ENCODE data around the gene LETM1. TPM values are rescaled to one million over a fixed set of nuclear protein-coding genes. Genes with fewer than 3 reads are reported as not detected.

Gene LETM1
- total RNA-seq, 1 experiment from 2014 or later, result 86.3 TPM

DNA sequence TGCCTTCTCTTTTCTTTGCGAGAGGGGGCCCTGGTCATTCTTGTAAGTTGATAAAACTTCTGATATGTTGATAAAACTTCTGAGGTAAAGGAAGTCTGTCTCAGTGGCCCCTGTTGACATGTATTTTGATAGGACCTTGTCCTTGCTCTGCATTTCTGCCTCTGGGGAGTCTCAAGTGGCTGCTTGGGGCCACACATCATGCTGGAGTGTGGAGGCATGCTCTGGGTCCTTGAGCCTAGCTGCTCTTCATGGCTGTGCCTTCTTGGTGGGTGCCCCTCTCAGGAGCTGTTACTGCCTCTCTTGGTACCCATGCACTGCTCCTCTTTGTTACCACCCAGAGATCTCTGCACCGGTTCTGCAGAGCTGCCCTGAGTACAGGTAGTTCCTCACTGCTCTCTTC is 29.5 kb upstream of the LETM1 start:
- H3K27me3 ChIP-seq (ENCODE audit: low read length), result no peaks in the 10 kb centered on the region
- H3K4me2 ChIP-seq (ENCODE audit: low read length), result no peak overlapping the region
- TF ChIP-seq EZH2phosphoT487 (IDR thresholded peaks at IDR 0.05; ENCODE audit: borderline replicate concordance, low read length) (no peak), EZH2 (IDR thresholded peaks at IDR 0.05; ENCODE audit: low read length, unreplicated experiment) (no peak)
- TF ChIP-seq, protein P1, sequence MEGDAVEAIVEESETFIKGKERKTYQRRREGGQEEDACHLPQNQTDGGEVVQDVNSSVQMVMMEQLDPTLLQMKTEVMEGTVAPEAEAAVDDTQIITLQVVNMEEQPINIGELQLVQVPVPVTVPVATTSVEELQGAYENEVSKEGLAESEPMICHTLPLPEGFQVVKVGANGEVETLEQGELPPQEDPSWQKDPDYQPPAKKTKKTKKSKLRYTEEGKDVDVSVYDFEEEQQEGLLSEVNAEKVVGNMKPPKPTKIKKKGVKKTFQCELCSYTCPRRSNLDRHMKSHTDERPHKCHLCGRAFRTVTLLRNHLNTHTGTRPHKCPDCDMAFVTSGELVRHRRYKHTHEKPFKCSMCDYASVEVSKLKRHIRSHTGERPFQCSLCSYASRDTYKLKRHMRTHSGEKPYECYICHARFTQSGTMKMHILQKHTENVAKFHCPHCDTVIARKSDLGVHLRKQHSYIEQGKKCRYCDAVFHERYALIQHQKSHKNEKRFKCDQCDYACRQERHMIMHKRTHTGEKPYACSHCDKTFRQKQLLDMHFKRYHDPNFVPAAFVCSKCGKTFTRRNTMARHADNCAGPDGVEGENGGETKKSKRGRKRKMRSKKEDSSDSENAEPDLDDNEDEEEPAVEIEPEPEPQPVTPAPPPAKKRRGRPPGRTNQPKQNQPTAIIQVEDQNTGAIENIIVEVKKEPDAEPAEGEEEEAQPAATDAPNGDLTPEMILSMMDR (conservative IDR thresholded peaks at IDR 0.05; ENCODE audit: low read depth, low read length), result no peak
- no TSS peak for BruUV-seq (replicated peaks)
- H3K9me3 ChIP-seq (ENCODE audit: low read length), result no peaks in the 10 kb centered on the region
- POLR2A ChIA-PET (ENCODE audit: unreplicated experiment), result no interaction called here
- DNase-seq (no peak), ATAC-seq (no peak)
- intact Hi-C loops (cut with micrococcal nuclease), result no loop called here
- no peaks in the 10 kb centered on the region for H3K9me2 ChIP-seq (replicated peaks; ENCODE audit: low read length)
- no peaks in the 10 kb centered on the region for H3F3A ChIP-seq (ENCODE audit: low read length, unreplicated experiment)
- H2AFZ ChIP-seq (ENCODE audit: low read length), result no peak overlapping the region
- H4K20me1 ChIP-seq (ENCODE audit: low read length), result peaks cover 31% of the 10 kb centered on the region; the same call in 1 of the 2 replicates
- no peak overlapping the region for H3K9ac ChIP-seq (ENCODE audit: low read length)
- no peaks in the 10 kb centered on the region for H3K36me3 ChIP-seq (ENCODE audit: low read depth, low read length)
- no peaks in the 10 kb centered on the region for H3K4me1 ChIP-seq (ENCODE audit: insufficient read depth, low read length)
- no peak overlapping the region for H3K27ac ChIP-seq (ENCODE audit: low read length)
- peaks cover 100% of the 10 kb centered on the region for H3K79me2 ChIP-seq (ENCODE audit: low read length)
- H3K4me3 ChIP-seq (ENCODE audit: low read length), result no peak overlapping the region
- CTCF ChIA-PET, result no interaction called here

DNA sequence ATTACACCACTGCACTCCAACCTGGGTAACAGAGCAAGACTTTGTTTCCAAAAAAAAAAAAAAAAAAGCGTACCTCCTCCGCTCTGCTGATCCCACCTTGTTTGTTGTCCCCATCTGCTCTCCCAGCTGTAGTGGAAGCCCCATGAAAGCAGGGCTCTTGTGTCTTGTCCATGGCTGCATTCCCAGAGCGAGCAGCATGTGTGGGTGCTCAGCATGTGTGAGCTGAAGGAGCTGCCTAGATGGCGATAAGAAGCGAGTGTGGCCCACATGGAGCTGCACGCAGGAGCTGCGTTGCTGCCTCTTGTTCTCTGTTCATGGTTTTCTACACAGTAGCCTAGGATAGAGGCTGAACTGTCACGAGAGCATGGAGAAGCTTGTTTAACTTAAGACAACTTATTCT is 27.6 kb upstream of the LETM1 start:
- POLR2A ChIA-PET (ENCODE audit: unreplicated experiment), result no interaction called here
- peaks cover 43% of the 10 kb centered on the region; the same call in 1 of the 2 replicates for H4K20me1 ChIP-seq (ENCODE audit: low read length)
- no peak overlapping the region for H2AFZ ChIP-seq (ENCODE audit: low read length)
- no peak overlapping the region for H3K4me2 ChIP-seq (ENCODE audit: low read length)
- H3K27me3 ChIP-seq (ENCODE audit: low read length), result no peaks in the 10 kb centered on the region
- CTCF ChIA-PET, result no interaction called here
- H3K9me3 ChIP-seq (ENCODE audit: low read length), result no peaks in the 10 kb centered on the region
- H3K9me2 ChIP-seq (replicated peaks; ENCODE audit: low read length), result no peaks in the 10 kb centered on the region
- no peak overlapping the region for H3K9ac ChIP-seq (ENCODE audit: low read length)
- no peaks in the 10 kb centered on the region for H3F3A ChIP-seq (ENCODE audit: low read length, unreplicated experiment)
- no peaks in the 10 kb centered on the region for H3K36me3 ChIP-seq (ENCODE audit: low read depth, low read length)
- H3K4me1 ChIP-seq (ENCODE audit: insufficient read depth, low read length), result peaks cover 6% of the 10 kb centered on the region; the same call in 1 of the 2 replicates
- peaks cover 99% of the 10 kb centered on the region for H3K79me2 ChIP-seq (ENCODE audit: low read length)
- intact Hi-C loops (cut with micrococcal nuclease), result no loop called here
- DNase-seq (no peak), ATAC-seq (no peak)
- no TSS peak for BruUV-seq (replicated peaks)
- TF ChIP-seq EZH2phosphoT487 (IDR thresholded peaks at IDR 0.05; ENCODE audit: borderline replicate concordance, low read length), result no peak
- TF ChIP-seq, protein P1 (conservative IDR thresholded peaks at IDR 0.05; ENCODE audit: low read depth, low read length), result no peak
- TF ChIP-seq EZH2 (IDR thresholded peaks at IDR 0.05; ENCODE audit: low read length, unreplicated experiment), result no peak
- H3K4me3 ChIP-seq (ENCODE audit: low read length), result no peak overlapping the region
- H3K27ac ChIP-seq (ENCODE audit: low read length), result no peak overlapping the region

DNA sequence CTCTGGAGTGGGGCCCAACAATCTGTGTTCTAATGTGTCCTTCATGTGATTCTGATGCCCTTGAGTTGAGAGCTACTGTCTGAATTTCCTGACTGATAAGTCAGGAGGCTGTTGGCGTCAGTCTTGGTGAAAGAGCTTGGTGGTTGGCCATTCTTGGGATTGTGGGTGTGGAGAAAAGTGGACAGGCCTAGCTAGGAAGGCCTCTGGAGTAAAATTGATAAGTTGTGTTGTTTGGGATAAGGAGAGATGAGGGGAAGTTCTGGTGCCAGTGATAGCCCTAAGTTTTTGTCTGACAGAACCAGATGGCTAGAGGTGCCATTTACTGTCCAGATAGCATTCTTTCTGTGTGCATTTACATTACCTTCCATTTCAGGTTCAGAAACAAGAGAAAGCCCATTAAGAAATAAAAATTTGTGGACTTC is 26.9 kb upstream of the LETM1 start:
- POLR2A ChIA-PET (ENCODE audit: unreplicated experiment), result no interaction called here
- Histone ChIP-seq H3K9me3 (ENCODE audit: low read length) (no peaks in the 10 kb centered on the region), H4K20me1 (ENCODE audit: low read length) (peaks cover 46% of the 10 kb centered on the region; the same call in 1 of the 2 replicates), H3K9ac (ENCODE audit: low read length) (no peak overlapping the region), H3K4me1 (ENCODE audit: insufficient read depth, low read length) (peaks cover 6% of the 10 kb centered on the region; the same call in 1 of the 2 replicates), H3F3A (ENCODE audit: low read length, unreplicated experiment) (no peaks in the 10 kb centered on the region), H3K27me3 (ENCODE audit: low read length) (no peaks in the 10 kb centered on the region), H2AFZ (ENCODE audit: low read length) (no peak overlapping the region), H3K9me2 (replicated peaks; ENCODE audit: low read length) (no peaks in the 10 kb centered on the region), H3K4me2 (ENCODE audit: low read length) (no peak overlapping the region), H3K4me3 (ENCODE audit: low read length) (no peak overlapping the region), H3K27ac (ENCODE audit: low read length) (no peak overlapping the region), H3K36me3 (ENCODE audit: low read depth, low read length) (no peaks in the 10 kb centered on the region), H3K79me2 (ENCODE audit: low read length) (peaks cover 98% of the 10 kb centered on the region)
- TF ChIP-seq EZH2 (IDR thresholded peaks at IDR 0.05; ENCODE audit: low read length, unreplicated experiment) (no peak), EZH2phosphoT487 (IDR thresholded peaks at IDR 0.05; ENCODE audit: borderline replicate concordance, low read length) (no peak)
- TF ChIP-seq, protein P1 (conservative IDR thresholded peaks at IDR 0.05; ENCODE audit: low read depth, low read length), result no peak
- CTCF ChIA-PET, result no interaction called here
- no peak for ATAC-seq
- no peak for DNase-seq
- no TSS peak for BruUV-seq (replicated peaks)
- intact Hi-C loops (cut with micrococcal nuclease), result no loop called here
